Upper lobe of left lung (tissue), 6 donors: ENCODE measurements around the gene IL1RAPL1. TPM values are rescaled to one million over a fixed set of nuclear protein-coding genes. Genes with fewer than 3 reads are reported as not detected.
A peak's percentile ranks its signal among the peaks of the same experiment; 100 is the strongest.

ENCODE experiments used
- ATAC-seq, 2 donors: fragments of 200-7000 bp; cut with Tn5 transposase; one replicate each; pipeline ENCODE4 v1.9.1; 2022; ENCODE audit warnings: mild to moderate bottlenecking in 2 of 2, moderate library complexity in 2 of 2; ENCODE audit not compliant: low FRiP score in 2 of 2
- DNase-seq, 2 donors: peaks; one replicate each; pipeline ENCODE4 v3.0.0-alpha.2; 2019 to 2020
- H3K27ac ChIP-seq, 4 donors: fragments of 200-600 bp; sonication (generic); one replicate each; pipeline ENCODE4 v1.5.1; 2016 to 2019
- H3K27me3 ChIP-seq, 4 donors: fragments of 200-600 bp; sonication (generic); one replicate each; pipeline ENCODE4 v1.5.1; 2017 to 2019
- H3K36me3 ChIP-seq, 4 donors: fragments of 200-600 bp; sonication (generic); one replicate each; pipeline ENCODE4 v1.5.1; 2016 to 2019
- H3K4me1 ChIP-seq, 4 donors: fragments of 200-600 bp; sonication (generic); one replicate each; pipeline ENCODE4 v1.5.1; 2018 to 2019
- H3K4me3 ChIP-seq, 4 donors: fragments of 200-600 bp; sonication (generic); one replicate each; pipeline ENCODE4 v1.5.1; 2017 to 2019; ENCODE audit warnings: mild to moderate bottlenecking in 2 of 4, moderate library complexity in 1 of 4
- H3K9me3 ChIP-seq, 4 donors: fragments of 200-600 bp; sonication (generic); one replicate each; pipeline ENCODE4 v1.5.1; 2018 to 2019
- CTCF ChIP-seq, 6 experiments: fragments of 450-650 bp in 4 of 6; fragments of 200-600 bp in 2 of 6; sonication (generic) in 2 of 6; IDR thresholded peaks; one replicate each; pipeline ENCODE4 v1.5.1; 2016 to 2019; ENCODE audit warnings: antibody characterized with exemption in 6 of 6
- EP300 ChIP-seq, 4 donors: sonication (generic); formaldehyde crosslinking; IDR thresholded peaks; one replicate each; pipeline ENCODE4 v1.5.1; 2017; ENCODE audit warnings: antibody characterized with exemption in 4 of 4, control low read depth in 2 of 4
- POLR2A ChIP-seq, 4 donors: fragments of 450-650 bp; IDR thresholded peaks; one replicate each; pipeline ENCODE4 v1.5.1; 2016 to 2017; ENCODE audit warnings: antibody characterized with exemption in 4 of 4, mild to moderate bottlenecking in 2 of 4
- POLR2AphosphoS5 ChIP-seq, 2 donors: sonication (generic); formaldehyde crosslinking; IDR thresholded peaks; one replicate each; pipeline ENCODE4 v1.5.1; 2017; ENCODE audit warnings: antibody characterized with exemption in 2 of 2
- WGBS, 2 donors: methylation state at CpG; one replicate each; pipeline ENCODE4 v1.1.5; 2017 to 2018; 5-methylcytosine and 5-hydroxymethylcytosine counted together
- total RNA-seq, 6 donors: library from RNA; depleted of rRNA in 4 of 6; stranded (reverse); fragments of >200 nt in 4 of 6; gene quantifications; one replicate each; pipeline versions ENCODE4 v1.1.0 to v1.2.1, GENCODE V29; 2016 to 2021
- donor health status: DM: no; HTN: no; CAD: no; lungs with moderate emphysema.
- donor health status: DM: no; HTN: yes; CAD: no; lungs with severe emphysema.

The IL1RAPL1 gene
- total RNA-seq, 6 donors from 2014 or later = 0.09 to 0.46 (median 0.33) TPM; not detected in 3

- ATAC-seq = no peak
Measured at GRCh38 chrX:29229802-29230201, 642.6 kb downstream of the IL1RAPL1 start.

GRCh38 chrX:29231800-29232199 is 644.6 kb downstream of the IL1RAPL1 start:
- 54 to 57% methylated on average over 2 of the region's 2 CpGs for WGBS, 2 donors
- TF ChIP-seq EP300 (IDR thresholded peaks at IDR 0.05) (no peak), POLR2AphosphoS5 (IDR thresholded peaks at IDR 0.05) (no peak), POLR2A (IDR thresholded peaks at IDR 0.05) (no peak)
- no peaks in the 10 kb centered on the region for H3K36me3 ChIP-seq
- H3K4me1 ChIP-seq = no peaks in the 10 kb centered on the region
- no peak overlapping the region for H3K27ac ChIP-seq
- DNase-seq (no peak), ATAC-seq (no peak)
- H3K9me3 ChIP-seq = no peaks in the 10 kb centered on the region
- H3K4me3 ChIP-seq = no peak overlapping the region
- no peaks in the 10 kb centered on the region for H3K27me3 ChIP-seq

More at GRCh38 chrX:29229802-29230201, 642.6 kb downstream of the IL1RAPL1 start:
- no peaks in the 10 kb centered on the region for H3K36me3 ChIP-seq
- 70 to 76% methylated on average over 2 of the region's 2 CpGs for WGBS, 2 donors
- TF ChIP-seq EP300 (IDR thresholded peaks at IDR 0.05) = no peak
- no peak for TF ChIP-seq POLR2A (IDR thresholded peaks at IDR 0.05)
- no peak for TF ChIP-seq CTCF (IDR thresholded peaks at IDR 0.05)
- TF ChIP-seq POLR2AphosphoS5 (IDR thresholded peaks at IDR 0.05) = no peak
- no peaks in the 10 kb centered on the region for H3K9me3 ChIP-seq
- H3K27ac ChIP-seq = no peak overlapping the region
- H3K27me3 ChIP-seq = no peaks in the 10 kb centered on the region
- no peak for DNase-seq
- no peak overlapping the region for H3K4me3 ChIP-seq
- H3K4me1 ChIP-seq = no peaks in the 10 kb centered on the region

DNA sequence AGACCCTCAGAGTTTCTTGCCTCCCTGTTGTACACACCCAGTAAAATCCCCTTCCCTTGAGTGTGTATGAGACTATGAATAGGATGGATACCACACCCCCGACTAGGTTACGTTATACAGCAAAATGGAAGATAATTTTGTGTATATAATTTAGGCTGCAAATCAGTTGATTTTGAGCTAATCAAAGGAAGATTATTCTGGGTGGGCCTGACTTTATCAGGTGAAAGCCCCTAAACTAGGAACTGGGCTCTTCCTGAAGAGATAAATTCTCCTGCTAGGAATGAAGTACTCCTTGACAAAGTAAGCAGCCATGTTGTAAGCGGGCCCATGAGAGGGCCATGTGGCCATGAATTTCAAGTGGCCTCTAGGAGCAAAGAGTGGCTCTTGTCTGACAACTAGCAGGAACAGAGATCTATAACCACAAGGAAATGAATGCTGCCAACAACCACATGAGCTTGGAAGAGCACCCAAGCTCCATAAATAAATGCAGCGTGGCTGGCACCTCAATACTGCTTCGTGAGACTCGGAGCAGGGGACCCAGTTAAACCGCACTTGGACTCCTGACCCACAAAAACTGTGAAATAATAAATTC is 646.4 kb downstream of the IL1RAPL1 start:
- TF ChIP-seq POLR2AphosphoS5 (IDR thresholded peaks at IDR 0.05) = no peak
- TF ChIP-seq EP300 (IDR thresholded peaks at IDR 0.05) = peak in 1 of 4 donors; percentile 44
- H3K4me1 ChIP-seq = no peaks in the 10 kb centered on the region
- no peak overlapping the region for H3K4me3 ChIP-seq
- H3K36me3 ChIP-seq = no peaks in the 10 kb centered on the region
- H3K27ac ChIP-seq = no peak overlapping the region
- DNase-seq (peak in 1 of 2 donors; percentile 69), ATAC-seq (no peak)
- no peaks in the 10 kb centered on the region for H3K27me3 ChIP-seq
- no peaks in the 10 kb centered on the region for H3K9me3 ChIP-seq
- 48 to 66% methylated on average over 7 of the region's 7 CpGs for WGBS, 2 donors

- Histone ChIP-seq H3K27me3 (no peaks in the 10 kb centered on the region), H3K36me3 (no peaks in the 10 kb centered on the region), H3K9me3 (no peaks in the 10 kb centered on the region), H3K4me1 (no peaks in the 10 kb centered on the region), H3K27ac (no peak overlapping the region), H3K4me3 (no peak overlapping the region)
- ATAC-seq (no peak), DNase-seq (no peak)
- no peak for TF ChIP-seq EP300 (IDR thresholded peaks at IDR 0.05)
- WGBS, 2 donors = 68 to 81% methylated on average over 6 of the region's 6 CpGs
Measured at GRCh38 chrX:29237972-29238371, 650.7 kb downstream of the IL1RAPL1 start.

DNA sequence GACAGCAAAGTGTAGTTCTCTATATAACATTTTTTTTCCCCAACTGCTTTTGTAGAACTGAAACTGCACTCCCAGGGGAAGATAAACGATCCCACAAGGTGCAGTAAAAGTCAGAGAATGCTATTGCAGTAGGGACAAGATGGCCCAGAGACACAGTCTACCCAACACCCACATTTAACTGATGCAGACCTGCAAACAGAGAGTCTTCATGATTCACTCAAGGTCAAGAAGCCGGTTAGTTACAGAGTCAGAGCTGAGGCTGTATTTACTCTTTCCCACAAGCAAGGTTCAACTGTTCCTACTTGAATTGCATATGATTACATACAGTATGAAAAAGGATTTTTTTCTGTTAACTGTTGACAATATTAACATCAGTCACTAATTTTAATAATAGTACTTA is 654.6 kb downstream of the IL1RAPL1 start:
- H3K9me3 ChIP-seq = no peaks in the 10 kb centered on the region
- 54 to 64% methylated on average over 2 of the region's 2 CpGs for WGBS, 2 donors
- no peak overlapping the region for H3K4me3 ChIP-seq
- H3K27ac ChIP-seq = no peak overlapping the region
- ATAC-seq (no peak), DNase-seq (no peak)
- TF ChIP-seq EP300 (IDR thresholded peaks at IDR 0.05) (no peak), POLR2AphosphoS5 (IDR thresholded peaks at IDR 0.05) (no peak), POLR2A (IDR thresholded peaks at IDR 0.05) (no peak), CTCF (IDR thresholded peaks at IDR 0.05) (no peak)
- H3K4me1 ChIP-seq = no peaks in the 10 kb centered on the region
- no peaks in the 10 kb centered on the region for H3K27me3 ChIP-seq
- no peaks in the 10 kb centered on the region for H3K36me3 ChIP-seq

GRCh38 chrX:29242856-29243255 is 655.6 kb downstream of the IL1RAPL1 start:
- Histone ChIP-seq H3K9me3 (no peaks in the 10 kb centered on the region), H3K36me3 (no peaks in the 10 kb centered on the region), H3K27me3 (no peaks in the 10 kb centered on the region), H3K4me3 (no peak overlapping the region), H3K27ac (no peak overlapping the region), H3K4me1 (no peaks in the 10 kb centered on the region)
- ATAC-seq = no peak
- no peak for DNase-seq
- TF ChIP-seq EP300 (IDR thresholded peaks at IDR 0.05) = no peak
- 69 to 88% methylated on average over 4 of the region's 4 CpGs for WGBS, 2 donors

DNA sequence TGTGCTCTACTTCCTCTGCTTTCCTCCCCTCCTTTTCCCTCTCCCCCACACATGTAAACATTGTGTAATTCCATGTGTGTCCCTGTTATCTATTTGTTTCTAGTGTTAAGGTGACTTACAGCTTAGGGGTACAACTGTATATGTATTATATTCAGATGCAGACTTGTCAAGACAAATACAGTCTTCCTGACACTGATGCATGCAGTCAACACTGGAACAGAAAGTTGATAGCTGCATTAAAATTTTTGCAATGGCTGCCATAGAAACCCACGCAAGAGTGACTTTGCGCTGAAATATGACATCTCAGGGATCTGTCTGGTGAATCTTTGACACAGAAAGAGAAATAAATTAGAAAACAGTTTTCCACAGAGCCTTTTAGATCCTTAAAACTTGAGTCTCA is 656.7 kb downstream of the IL1RAPL1 start:
- H3K27me3 ChIP-seq = no peaks in the 10 kb centered on the region
- no peak overlapping the region for H3K27ac ChIP-seq
- no peaks in the 10 kb centered on the region for H3K4me1 ChIP-seq
- DNase-seq = no peak
- no peaks in the 10 kb centered on the region for H3K36me3 ChIP-seq
- ATAC-seq = no peak
- 85 to 95% methylated on average over 2 of the region's 2 CpGs for WGBS, 2 donors
- no peaks in the 10 kb centered on the region for H3K9me3 ChIP-seq
- TF ChIP-seq POLR2AphosphoS5 (IDR thresholded peaks at IDR 0.05) = no peak
- no peak for TF ChIP-seq CTCF (IDR thresholded peaks at IDR 0.05)
- TF ChIP-seq POLR2A (IDR thresholded peaks at IDR 0.05) = no peak
- no peak for TF ChIP-seq EP300 (IDR thresholded peaks at IDR 0.05)
- H3K4me3 ChIP-seq = no peak overlapping the region
